Stimulated activated CD8-positive, alpha-beta memory T cell treated with anti-CD3 and anti-CD28 coated beads, Interleukin-12 subunit alpha, Interleukin-12 subunit beta, amount 100 ng/mL, for 4 hours (primary cell): ENCODE measurements around the gene HIPK2.
"Not testable (repeated sequence)": the region's sequence is repeated elsewhere in the genome, so short reads cannot be mapped to it uniquely, and the experiment has no call there.

Experiments
- DNase-seq: peaks from one replicate; pipeline ENCODE4 v3.0.0-alpha.2; 2020; ENCODE audit warnings: low read depth

Gene HIPK2

GRCh38 chr7:139566075-139566474 is 211.7 kb downstream of the HIPK2 start:
- DNase-seq = no peak

DNA sequence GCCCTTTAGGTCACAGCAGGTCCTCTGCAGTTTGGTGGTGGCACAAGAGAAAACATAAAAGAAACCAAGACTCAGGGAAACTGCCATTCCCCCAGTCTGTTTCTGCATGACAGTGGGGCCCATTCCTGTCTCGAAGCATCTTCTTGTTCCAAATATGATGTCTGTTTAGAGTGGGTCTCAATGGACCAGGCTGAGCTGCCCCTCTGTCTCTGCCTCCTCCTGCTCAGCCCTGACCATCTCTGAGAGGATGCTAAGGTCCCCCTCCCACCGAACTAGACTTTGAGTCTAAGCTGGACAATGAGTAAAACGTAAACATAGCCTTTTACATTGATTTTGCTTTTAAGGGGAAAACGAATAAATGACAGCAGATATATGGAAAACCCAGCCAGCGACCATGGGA is 213.9 kb downstream of the HIPK2 start:
- DNase-seq = no peak

- no peak for DNase-seq
Measured at GRCh38 chr7:139562961-139563565, 214.7 kb downstream of the HIPK2 start.

- no peak for DNase-seq
Measured at GRCh38 chr7:139562491-139562890, 215.3 kb downstream of the HIPK2 start.

DNA sequence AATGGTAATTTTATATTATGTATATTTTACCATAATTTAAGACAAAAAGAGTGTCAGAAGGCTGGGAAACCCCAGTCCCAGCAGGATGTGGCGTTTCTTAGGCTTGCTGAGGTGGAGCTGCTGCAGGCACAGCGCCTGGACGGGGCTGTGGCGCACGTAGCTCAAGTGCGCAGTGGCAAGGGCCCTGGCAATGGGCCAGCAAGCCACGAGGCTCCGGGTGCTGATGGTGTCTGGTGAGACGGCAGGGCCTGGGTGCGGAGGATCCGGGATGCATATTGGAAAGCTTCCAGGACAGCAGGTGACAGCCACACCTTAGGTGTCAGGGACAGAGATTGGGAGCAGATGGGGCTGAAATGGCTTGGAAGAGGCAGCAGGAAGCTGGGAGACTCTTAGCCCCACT is 217.1 kb downstream of the HIPK2 start:
- no peak for DNase-seq

- DNase-seq = no peak
Measured at GRCh38 chr7:139560199-139560598, 217.6 kb downstream of the HIPK2 start.

GRCh38 chr7:139559364-139560105 is 218.3 kb downstream of the HIPK2 start:
- no peak for DNase-seq

DNA sequence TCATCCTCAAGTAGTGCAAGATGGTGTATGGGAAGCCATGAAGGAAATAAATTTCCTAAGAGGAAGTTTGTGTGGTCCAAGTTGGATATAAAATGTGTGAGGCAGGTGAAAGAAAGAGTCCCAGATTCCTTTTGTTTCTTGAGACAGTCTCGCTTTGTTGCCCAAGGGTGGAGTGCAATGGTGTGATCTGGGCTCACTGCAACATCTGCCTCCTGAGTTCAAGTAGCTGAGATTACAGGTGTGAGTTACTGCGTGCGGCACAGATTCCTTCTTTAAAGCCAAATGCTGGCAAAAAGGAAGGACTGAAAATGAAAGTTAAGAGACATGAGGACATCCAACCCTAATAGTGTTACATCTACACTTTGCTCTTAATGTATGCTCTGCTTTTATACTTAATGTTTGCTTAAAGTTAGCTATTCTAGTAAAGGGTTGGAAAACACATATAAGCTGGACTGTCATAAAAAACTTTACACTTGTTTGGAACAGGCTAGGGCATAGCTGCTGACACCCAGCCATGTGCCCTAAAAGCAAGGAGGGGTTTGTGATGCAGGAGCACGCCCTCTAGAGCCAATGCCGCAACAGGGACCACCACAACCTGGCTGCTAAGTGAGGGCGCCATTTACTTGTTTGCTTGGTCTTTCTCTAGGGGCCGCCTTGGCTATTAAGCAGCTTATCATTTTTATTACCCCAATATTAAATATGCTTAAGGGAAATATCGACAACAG is 219.8 kb downstream of the HIPK2 start:
- DNase-seq = no peak

DNA sequence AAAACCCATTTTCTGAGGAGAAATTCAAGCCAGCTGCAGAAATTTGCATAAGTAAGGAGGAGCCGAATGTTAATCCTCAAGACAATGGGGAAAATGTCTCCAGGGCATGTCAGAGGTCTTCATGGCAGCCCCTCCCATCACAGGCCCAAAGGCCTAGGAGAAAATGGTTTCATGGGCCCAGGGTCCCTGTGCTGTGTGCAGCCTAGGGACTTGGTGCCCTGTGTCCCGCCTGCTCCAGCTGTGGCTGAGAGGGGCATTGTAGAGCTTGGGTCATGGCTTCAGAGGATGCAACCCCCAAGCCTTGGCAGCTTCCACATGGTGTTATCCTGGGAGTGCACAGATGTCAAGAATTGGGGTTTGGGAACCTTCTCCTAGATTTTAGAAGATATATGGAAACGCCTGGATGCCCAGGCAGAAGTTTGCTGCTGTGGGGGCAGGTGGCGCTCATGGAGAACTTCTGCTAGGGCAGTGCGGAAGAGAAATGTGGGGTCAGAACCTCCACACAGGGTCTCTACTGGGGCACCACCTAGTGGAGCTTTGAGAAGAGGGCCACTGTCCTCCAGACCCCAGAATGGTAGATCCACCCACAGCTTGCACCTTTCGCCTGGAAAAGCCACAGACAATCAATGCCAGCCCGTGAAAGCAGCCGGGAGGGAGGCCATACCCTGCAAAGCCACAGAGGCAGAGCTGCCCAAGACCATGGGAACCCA is 223.7 kb downstream of the HIPK2 start:
- DNase-seq = not testable (repeated sequence)

- no peak for DNase-seq
Measured at GRCh38 chr7:139548302-139549028, 229.3 kb downstream of the HIPK2 start.

GRCh38 chr7:139544645-139545044 is 233.2 kb downstream of the HIPK2 start:
- DNase-seq = no peak

DNA sequence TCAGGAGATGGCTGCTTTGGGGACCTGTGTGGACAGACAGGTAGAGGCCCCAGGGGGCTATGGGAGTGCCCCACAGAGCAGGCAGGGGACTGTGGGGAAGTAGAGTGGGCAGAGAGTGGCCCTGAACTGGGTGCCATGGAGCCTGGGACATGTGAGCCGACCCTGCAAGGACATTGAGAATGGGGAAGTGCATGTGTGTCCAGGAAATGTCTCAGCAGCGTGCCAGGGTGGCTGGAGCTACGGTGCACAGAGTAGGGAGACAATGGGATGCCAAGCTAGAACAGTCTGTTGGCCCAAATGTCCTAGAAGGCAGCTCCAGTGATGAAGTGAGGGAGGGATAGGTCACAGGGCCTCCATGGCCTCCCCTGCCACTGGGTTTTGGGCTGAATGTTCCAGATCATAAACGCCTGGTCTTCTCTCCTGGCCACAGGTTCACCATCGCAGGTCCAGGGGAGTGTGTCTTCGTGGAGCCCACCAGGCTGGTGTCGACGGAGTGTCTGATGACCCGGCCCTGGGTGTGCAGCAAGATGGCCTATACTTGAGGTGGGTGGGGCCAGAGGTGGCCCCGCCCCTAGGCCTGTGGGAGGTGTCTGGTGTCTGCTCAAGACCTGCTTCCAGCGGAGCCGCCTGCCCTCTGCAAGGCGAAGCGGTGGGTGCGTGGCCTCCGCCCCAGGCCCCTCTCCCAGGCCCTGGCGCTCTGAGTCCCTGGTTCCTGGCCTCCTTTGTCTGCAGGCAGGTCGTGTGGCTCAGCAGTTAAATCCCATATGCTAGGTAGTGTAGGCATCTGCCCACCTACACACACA is 233.8 kb downstream of the HIPK2 start:
- DNase-seq = no peak

DNA sequence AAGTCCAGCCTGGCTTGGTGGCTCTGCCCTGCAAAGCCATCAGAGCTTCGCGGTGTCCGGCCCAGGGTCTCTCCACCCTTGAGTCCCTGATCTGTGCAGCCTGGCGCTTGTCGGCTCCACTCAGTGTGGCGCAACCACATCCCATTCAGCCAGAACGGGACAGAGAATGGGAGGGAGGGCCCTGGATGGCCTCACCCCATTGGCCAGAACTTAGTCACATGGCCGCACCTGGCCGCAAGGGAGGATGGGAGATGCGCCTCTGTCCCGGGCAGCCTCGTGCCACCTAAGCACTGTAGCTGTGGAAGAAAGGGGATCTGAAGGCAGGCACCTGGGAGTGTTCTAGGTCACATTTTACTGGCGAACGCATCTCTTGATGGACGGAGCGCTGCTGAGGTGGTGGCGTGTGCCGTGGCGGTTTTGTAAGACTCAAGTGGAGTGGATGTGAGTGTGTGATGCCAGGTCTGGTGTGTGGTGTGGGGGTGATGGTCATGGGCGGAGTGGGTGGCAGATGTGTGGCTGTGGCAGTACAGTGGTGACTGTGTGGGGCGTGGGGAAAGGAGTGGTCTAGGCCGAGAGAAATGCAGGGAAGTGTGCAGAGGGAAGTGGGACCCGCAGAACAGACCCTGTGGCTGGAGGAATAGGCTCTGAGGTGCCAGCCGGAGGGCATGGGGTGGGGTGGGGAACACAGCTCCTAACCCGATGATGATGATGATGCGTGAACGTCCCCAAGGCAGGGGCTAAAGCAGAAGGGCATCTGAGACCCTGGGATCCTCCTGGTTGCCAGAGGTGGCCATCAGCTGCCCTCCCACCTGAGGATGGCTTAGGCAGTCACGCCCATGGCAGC is 235.3 kb downstream of the HIPK2 start:
- no peak for DNase-seq

DNA sequence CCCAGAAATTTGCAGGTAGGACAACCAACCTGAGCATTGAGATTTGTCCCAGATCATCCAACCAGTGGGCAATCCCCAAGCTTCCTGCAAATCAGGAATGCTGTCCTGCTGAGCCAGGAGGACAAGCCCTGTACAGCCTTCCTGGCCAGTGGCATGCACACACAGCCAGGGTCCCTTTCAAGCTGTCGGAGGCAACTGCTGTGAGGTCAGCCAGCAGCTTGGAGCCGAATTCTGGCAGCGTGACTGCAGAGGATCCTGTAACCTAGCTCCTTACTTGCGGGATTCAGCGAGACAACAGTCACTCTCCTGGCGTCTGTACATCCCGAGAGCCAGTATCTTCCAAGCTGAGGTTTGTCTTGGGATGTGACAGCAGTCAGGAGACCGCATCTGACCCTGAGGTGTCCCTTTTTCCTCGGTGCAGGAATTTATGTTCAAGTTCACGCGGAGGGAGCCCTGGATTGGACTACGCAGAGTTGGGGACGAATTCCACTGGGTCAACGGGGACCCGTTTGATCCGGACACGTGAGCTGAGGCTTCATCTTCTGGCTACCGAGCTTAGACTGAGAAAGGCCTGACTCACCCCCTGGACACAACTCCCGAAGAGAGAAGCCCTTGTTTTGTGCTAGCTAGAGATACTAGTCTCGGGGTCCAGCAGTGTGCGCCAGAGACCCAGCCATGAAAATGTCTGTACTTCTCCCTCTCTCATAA is 236.0 kb downstream of the HIPK2 start:
- no peak for DNase-seq

GRCh38 chr7:139540203-139540602 is 237.6 kb downstream of the HIPK2 start:
- DNase-seq = no peak

DNA sequence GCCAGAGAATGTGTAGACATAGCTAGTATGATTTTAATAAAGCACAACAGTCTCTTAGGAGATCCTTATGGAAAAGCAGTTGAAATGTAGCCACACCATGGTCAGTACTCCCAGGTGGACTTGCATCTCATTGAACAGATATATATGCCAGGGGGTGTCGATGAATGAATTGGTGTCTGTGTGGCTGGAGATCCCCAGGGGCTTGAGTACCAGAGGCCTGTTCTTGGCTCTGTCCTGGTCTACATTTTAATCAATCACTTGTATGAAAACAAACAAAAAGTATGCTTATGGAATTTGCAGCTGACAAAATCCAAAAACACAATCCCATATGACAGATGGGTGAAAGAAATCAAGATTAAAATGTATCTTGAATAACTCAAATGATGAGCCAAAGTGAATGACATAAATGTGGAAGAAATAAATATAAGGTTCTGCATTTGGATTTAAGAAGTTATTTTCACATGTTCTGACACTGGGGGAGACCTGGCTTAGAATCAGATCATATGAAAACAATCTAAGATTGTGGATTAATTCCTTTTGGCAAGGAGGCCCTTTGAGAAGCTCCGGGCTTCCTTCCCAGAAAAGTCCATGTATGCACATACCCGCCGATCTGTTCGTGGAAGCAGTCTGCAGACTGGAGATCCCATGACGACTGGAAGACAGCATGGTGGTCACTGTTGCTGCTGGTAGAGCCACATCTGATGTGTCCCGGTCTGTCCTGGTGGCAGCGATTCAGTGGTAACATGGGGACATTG is 238.7 kb downstream of the HIPK2 start:
- DNase-seq = no peak

DNA sequence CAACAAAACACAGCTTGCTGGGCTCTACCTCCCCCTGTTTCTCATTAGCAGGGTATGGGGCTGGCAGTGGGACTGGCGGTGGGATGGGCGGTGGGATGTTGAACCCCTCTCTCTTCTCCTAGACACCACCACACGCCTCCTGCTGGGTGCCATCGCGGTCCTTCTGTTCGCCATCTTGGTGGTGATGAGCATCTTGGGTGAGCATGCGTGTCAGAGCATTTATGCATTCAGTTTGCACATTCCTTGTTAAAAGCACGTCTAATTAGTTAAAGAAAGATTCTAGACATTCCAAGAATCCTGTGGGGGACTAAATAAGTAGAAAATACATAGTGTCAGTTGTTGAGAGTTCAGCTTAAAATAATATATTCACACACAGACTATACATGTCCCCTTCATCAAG is 241.6 kb downstream of the HIPK2 start:
- DNase-seq = no peak

- no peak for DNase-seq
Measured at GRCh38 chr7:139534966-139535651, 242.7 kb downstream of the HIPK2 start.
